Fibroblast of villous mesenchyme (primary cell): Measurements from ENCODE around the gene RAB3D. TPM values are rescaled to one million over a fixed set of nuclear protein-coding genes. Genes with fewer than 3 reads are reported as not detected.
"Not testable (repeated sequence)": the region's sequence is repeated elsewhere in the genome, so short reads cannot be mapped to it uniquely, and the experiment has no call there.

ENCODE experiments used
- DNase-seq: peaks from one replicate; pipeline ENCODE4 v3.0.0-alpha.2; 2010; ENCODE audit warnings: low read depth
- H3K4me3 ChIP-seq: 2 replicates; pipeline ENCODE4 v1.5.1; 2011; ENCODE audit warnings: low read depth, mild to moderate bottlenecking, low read length
- CTCF ChIP-seq: IDR thresholded peaks from 2 replicates; pipeline ENCODE4 v1.5.1; 2012; ENCODE audit warnings: low read depth, mild to moderate bottlenecking, low read length; ENCODE audit not compliant: insufficient read depth
- total RNA-seq: library from RNA; depleted of rRNA; stranded (reverse); fragments of >200 nt; gene quantifications from 2 replicates; pipeline ENCODE4 v1.2.3, GENCODE V29; 2012

RAB3D gene
- total RNA-seq, 1 donor: 9.1 TPM

- peak overlapping the region; percentile 30 for H3K4me3 ChIP-seq
- TF ChIP-seq CTCF: no peak
- peak; percentile 99 for DNase-seq
These were observed 15.3 kb downstream of the RAB3D start for GRCh38 chr19:11324079-11324661.

DNA sequence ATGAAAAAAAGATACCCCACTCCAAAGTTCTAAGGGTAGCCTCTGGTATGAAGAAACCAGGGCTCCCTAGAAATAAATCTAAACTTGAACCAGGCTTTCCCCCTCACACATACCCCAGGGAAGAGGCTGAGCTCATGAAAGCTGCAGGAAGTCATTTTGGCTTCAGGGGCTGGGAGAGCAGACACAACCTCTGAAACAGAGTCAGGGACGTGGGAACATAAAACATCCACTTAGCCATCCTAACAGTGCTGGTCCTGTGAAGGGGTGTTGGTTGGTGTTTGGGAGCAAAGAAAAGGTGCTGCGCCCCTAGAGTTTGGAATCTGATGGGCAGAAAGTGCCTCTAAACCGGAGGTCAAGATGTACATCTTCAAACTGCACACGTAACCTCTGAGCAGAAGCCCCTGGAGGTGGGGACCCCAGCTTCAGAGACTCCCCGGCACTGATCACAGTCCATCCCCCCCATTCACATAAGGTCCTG, 15.8 kb downstream of the RAB3D start:
- H3K4me3 ChIP-seq: peak overlapping the region; percentile 30
- peak; percentile 43 for DNase-seq
- TF ChIP-seq CTCF: peak; percentile 10

GRCh38 chr19:11322269-11323024, 17.0 kb downstream of the RAB3D start:
- no peak overlapping the region for H3K4me3 ChIP-seq
- TF ChIP-seq CTCF: no peak
- peak; percentile 55 for DNase-seq

DNA sequence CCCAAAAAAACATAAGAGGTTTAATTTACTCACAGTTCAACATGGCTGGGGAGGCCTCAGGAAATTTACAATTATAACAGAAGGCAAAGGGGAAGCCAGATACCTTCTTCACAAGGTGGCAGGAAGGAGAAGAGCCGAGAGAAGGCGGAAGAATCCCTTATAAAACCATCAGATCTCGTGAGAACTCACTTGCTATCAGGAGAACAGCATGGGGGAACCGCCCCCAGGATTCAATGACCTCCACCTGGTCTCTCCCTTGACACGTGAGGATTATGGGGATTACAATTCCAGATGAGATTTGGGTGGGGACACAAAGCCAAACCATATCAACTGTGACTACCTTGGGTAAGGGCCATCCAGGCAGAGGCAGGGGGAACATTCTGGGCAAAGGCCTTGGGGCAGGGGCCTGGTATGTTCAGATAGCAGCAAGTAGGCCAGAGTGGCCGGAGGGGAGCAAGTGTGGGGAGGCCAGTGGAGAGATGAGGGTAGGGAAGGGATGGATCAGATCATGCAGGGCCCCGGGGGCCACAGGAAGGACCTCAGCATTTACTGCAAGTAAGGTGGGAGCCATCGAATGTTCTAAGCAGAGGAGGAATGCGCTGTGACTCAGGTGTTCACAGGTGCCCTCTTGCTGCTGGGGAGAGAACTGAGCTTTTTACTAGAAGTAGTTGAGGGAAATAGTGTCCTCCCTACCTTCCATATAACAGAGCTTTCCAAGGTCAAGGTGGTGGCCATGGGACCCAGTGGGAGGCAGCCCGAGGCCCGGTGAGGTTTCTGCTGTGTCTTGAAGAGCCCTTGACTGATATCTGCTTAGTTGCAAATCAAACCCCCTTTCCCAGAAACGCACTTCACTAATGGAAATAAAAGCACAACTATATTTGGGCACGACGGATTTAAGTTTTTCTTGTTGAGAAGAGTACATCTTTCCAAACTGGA, 18.0 kb downstream of the RAB3D start:
- no peak overlapping the region for H3K4me3 ChIP-seq
- no peak for DNase-seq
- TF ChIP-seq CTCF: no peak

DNA sequence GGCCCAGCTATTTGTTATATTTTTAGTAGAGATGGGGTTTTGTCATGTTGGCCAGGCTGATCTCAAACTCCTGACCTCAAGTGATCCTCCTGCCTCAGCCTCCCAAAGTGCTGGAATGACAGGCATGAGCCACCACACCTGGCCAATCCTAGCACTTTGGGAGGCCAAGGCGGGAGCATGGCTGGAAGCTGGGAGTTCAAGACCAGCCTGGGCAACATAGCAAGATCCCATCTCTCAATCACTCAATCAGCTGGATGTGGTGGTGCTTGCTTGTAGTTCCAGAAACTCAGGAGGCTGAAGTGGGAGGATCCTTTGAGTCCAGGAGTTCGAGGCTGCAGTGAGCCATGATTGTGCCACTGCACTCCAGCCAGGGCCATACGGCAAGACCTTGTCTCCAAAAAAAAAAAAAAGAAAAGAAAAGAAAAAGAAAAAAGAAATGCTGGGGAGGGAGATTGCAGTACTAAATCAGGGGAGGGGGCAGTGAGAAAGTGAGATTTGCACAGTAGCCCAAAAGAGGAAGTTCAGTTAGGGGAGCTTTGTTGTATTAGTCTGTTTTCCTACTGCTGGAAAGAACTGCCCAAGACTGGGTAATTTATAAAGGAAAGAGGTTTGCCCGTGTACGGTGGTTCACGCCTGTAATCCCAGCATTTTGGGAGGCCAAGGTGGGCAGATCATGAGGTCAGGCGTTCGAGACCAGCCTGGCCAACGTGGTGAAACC, 19.0 kb downstream of the RAB3D start:
- not testable (repeated sequence) for H3K4me3 ChIP-seq, DNase-seq

- no peak for DNase-seq
- H3K4me3 ChIP-seq: no peak overlapping the region
- TF ChIP-seq CTCF: no peak
These were observed 33.1 kb downstream of the RAB3D start for GRCh38 chr19:11306337-11306736.

DNA sequence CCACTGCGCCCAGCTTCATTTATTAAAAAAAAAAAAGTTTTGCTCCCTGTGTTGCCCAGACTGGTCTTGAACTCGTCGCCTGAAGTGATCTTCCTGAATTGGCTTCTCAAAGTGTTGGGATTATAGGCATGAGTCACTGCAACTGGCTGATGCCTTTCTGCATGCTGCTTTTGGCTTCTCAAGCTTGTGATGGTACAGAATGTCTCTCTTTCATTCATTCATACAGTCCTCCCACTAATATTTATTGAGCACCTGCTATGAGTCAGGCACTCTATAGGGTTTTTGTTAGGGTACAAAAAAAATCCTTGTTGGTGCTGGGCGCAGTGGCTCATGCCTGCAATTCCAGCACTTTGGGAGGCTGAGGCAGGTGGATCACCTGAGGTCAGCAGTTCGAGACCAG, 34.5 kb downstream of the RAB3D start:
- TF ChIP-seq CTCF: no peak
- DNase-seq: no peak
- H3K4me3 ChIP-seq: no peak overlapping the region
